Ascending aorta (tissue), 2 donors: ENCODE measurements around the gene KCNMA1. TPM values are rescaled to one million over a fixed set of nuclear protein-coding genes. Genes with fewer than 3 reads are reported as not detected.

Experiments
- DNase-seq, 2 donors: peaks; one replicate each; pipeline ENCODE4 v3.0.0-alpha.2; 2019; ENCODE audit warnings: low spot score in 2 of 2
- H3K27ac ChIP-seq, 2 donors: fragments of 200-600 bp; sonication (generic); one replicate each; pipeline ENCODE4 v1.5.1; 2016 to 2017; ENCODE audit warnings: mild to moderate bottlenecking in 1 of 2
- H3K27me3 ChIP-seq: fragments of 200-600 bp; sonication (generic); one replicate; pipeline ENCODE4 v1.5.1; 2017
- H3K36me3 ChIP-seq, 2 donors: fragments of 200-600 bp; sonication (generic); one replicate each; pipeline ENCODE4 v1.5.1; 2016
- H3K4me1 ChIP-seq, 2 donors: fragments of 200-600 bp; sonication (generic); one replicate each; pipeline ENCODE4 v1.5.1; 2016 to 2017; ENCODE audit warnings: mild to moderate bottlenecking in 1 of 2
- H3K4me3 ChIP-seq, 2 donors: fragments of 200-600 bp; sonication (generic); one replicate each; pipeline ENCODE4 v1.5.1; 2016 to 2017; ENCODE audit warnings: mild to moderate bottlenecking in 1 of 2
- H3K9me3 ChIP-seq, 2 donors: fragments of 200-600 bp; sonication (generic); one replicate each; pipeline ENCODE4 v1.5.1; 2016
- CTCF ChIP-seq, 3 experiments: fragments of 200-600 bp in 2 of 3; fragments of 450-650 bp in 1 of 3; sonication (generic) in 2 of 3; IDR thresholded peaks; one replicate each; pipeline ENCODE4 v1.5.1; 2016 to 2019; ENCODE audit warnings: antibody characterized with exemption in 3 of 3, mild to moderate bottlenecking in 1 of 3, moderate library complexity in 1 of 3
- intact Hi-C: fragments of 100-400 bp; cut with DNase I; formaldehyde crosslinking; loops from one replicate; pipeline ENCODE4 v1.15.1; 2023
- total RNA-seq: library from RNA; depleted of rRNA; stranded (reverse); fragments of >200 nt; gene quantifications from one replicate; pipeline ENCODE4 v1.1.0, GENCODE V29; 2016

Gene KCNMA1
- total RNA-seq, 1 donor from 2014 or later = 28.6 TPM

GRCh38 chr10:76990561-76990960 lies 647.0 kb downstream of the KCNMA1 start:
- no peaks in the 10 kb centered on the region for H3K27me3 ChIP-seq
- no peak for DNase-seq
- H3K27ac ChIP-seq = no peak overlapping the region
- peaks cover 0 to 5% of the 10 kb centered on the region in 2 donors for H3K4me1 ChIP-seq
- no peak overlapping the region for H3K4me3 ChIP-seq
- intact Hi-C loops = no loop called here
- H3K9me3 ChIP-seq = no peaks in the 10 kb centered on the region
- TF ChIP-seq CTCF (IDR thresholded peaks at IDR 0.05) = no peak
- no peaks in the 10 kb centered on the region for H3K36me3 ChIP-seq

- Histone ChIP-seq H3K36me3 (no peaks in the 10 kb centered on the region), H3K4me3 (no peak overlapping the region), H3K4me1 (peaks cover 0 to 2% of the 10 kb centered on the region in 2 donors), H3K27ac (no peak overlapping the region), H3K27me3 (no peaks in the 10 kb centered on the region), H3K9me3 (no peaks in the 10 kb centered on the region)
- peak; percentile 61 to 91 (median 79) for TF ChIP-seq CTCF (IDR thresholded peaks at IDR 0.05)
- DNase-seq = peak in 1 of 2 donors; percentile 72
- intact Hi-C loops = loop anchor here (5.0 to 10.0 kb wide), 3 partner anchors 128 to 438 kb away; no protein-coding TSS in a partner anchor
These were observed 652.8 kb downstream of the KCNMA1 start for GRCh38 chr10:76984559-76985443.

GRCh38 chr10:76983624-76984023 lies 654.0 kb downstream of the KCNMA1 start:
- Histone ChIP-seq H3K4me3 (no peak overlapping the region), H3K4me1 (peaks cover 0 to 2% of the 10 kb centered on the region in 2 donors), H3K27me3 (no peaks in the 10 kb centered on the region), H3K36me3 (no peaks in the 10 kb centered on the region), H3K27ac (no peak overlapping the region), H3K9me3 (no peaks in the 10 kb centered on the region)
- no peak for DNase-seq
- intact Hi-C loops = loop anchor here (5.0 to 10.0 kb wide), 2 partner anchors 309 to 436 kb away; no protein-coding TSS in a partner anchor
- TF ChIP-seq CTCF (IDR thresholded peaks at IDR 0.05) = no peak

- H3K4me1 ChIP-seq = peaks cover 0 to 2% of the 10 kb centered on the region in 2 donors
These were observed 654.9 kb downstream of the KCNMA1 start for GRCh38 chr10:76982671-76983070.

GRCh38 chr10:76981251-76981650 lies 656.4 kb downstream of the KCNMA1 start:
- no peaks in the 10 kb centered on the region for H3K36me3 ChIP-seq
- no peak for TF ChIP-seq CTCF (IDR thresholded peaks at IDR 0.05)
- no peak for DNase-seq
- H3K9me3 ChIP-seq = no peaks in the 10 kb centered on the region
- no peak overlapping the region for H3K4me3 ChIP-seq
- no peaks in the 10 kb centered on the region for H3K27me3 ChIP-seq
- H3K4me1 ChIP-seq = peaks cover 0 to 2% of the 10 kb centered on the region in 2 donors
- H3K27ac ChIP-seq = no peak overlapping the region
- intact Hi-C loops = loop anchor here (5.0 to 10.0 kb wide), 2 partner anchors 306 to 434 kb away; no protein-coding TSS in a partner anchor

More at GRCh38 chr10:76982671-76983070, 654.9 kb downstream of the KCNMA1 start:
- DNase-seq = no peak
- intact Hi-C loops = loop anchor here (5.0 to 10.0 kb wide), 2 partner anchors 308 to 435 kb away; no protein-coding TSS in a partner anchor
- H3K4me3 ChIP-seq = no peak overlapping the region
- no peaks in the 10 kb centered on the region for H3K36me3 ChIP-seq
- no peaks in the 10 kb centered on the region for H3K9me3 ChIP-seq
- H3K27me3 ChIP-seq = no peaks in the 10 kb centered on the region
- H3K27ac ChIP-seq = no peak overlapping the region
- TF ChIP-seq CTCF (IDR thresholded peaks at IDR 0.05) = no peak
